DOHH2 (cell line): ENCODE measurements around the gene STK32B.
"Not testable (repeated sequence)": the region's sequence is repeated elsewhere in the genome, so short reads cannot be mapped to it uniquely, and the experiment has no call there.

Experiments
- CTCF ChIP-seq: fragments of 200-600 bp; sonication (generic); IDR thresholded peaks from one replicate; pipeline ENCODE4 v1.5.1; 2014; ENCODE audit warnings: antibody characterized with exemption, mild to moderate bottlenecking, low read depth, low read length; ENCODE audit not compliant: poor library complexity, severe bottlenecking
- EZH2phosphoT487 ChIP-seq: fragments of 200-600 bp; sonication (generic); IDR thresholded peaks from 2 replicates; pipeline ENCODE4 v1.6.1; 2017; ENCODE audit warnings: borderline replicate concordance, mild to moderate bottlenecking, antibody characterized with exemption, low read length, moderate library complexity, mixed read lengths

GRCh38 chr4:5247061-5247460, 195.8 kb downstream of the STK32B start:
- not testable (repeated sequence) for TF ChIP-seq CTCF, EZH2phosphoT487
